ENCODE measurements around the gene TBKBP1. TPM values are rescaled to one million over a fixed set of nuclear protein-coding genes. Genes with fewer than 3 reads are reported as not detected.
"Not testable (repeated sequence)": the region's sequence is repeated elsewhere in the genome, so short reads cannot be mapped to it uniquely, and the experiment has no call there.

TBKBP1 gene
- total RNA-seq, 1 donor from 2014 or later = 3.1 TPM

DNA sequence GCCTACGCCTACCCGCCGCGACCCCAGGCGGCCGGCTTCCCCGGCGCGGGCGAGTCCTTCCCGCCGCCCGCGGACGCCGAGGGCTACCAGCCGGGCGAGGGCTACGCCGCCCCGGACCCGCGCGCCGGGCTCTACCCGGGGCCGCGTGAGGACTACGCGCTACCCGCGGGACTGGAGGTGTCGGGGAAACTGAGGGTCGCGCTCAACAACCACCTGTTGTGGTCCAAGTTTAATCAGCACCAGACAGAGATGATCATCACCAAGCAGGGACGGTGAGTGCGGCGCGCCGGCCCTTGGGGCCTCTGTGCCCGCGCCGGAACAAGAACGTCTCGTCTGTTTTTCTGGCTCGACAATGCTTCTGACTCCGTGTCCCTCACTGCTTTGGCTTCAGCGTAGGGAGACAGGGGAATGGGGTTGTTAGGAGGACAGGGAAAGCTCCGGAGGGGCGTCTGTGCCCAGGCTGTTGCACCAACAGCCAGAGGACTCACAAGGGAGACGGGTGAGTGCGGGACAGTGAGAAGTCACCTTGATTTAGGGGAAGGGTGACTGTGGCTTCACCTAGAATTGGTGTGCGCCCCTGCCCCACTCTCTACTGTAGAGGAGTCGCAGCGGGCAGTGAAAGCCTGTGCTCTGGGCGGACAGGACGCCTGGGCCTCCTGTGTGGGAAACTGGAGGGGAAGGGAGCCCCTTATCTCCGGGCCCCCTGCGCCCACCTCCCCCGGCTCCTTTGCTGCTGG lies 39.9 kb downstream of the TBKBP1 start:
- ATAC-seq = peak; percentile 13

DNA sequence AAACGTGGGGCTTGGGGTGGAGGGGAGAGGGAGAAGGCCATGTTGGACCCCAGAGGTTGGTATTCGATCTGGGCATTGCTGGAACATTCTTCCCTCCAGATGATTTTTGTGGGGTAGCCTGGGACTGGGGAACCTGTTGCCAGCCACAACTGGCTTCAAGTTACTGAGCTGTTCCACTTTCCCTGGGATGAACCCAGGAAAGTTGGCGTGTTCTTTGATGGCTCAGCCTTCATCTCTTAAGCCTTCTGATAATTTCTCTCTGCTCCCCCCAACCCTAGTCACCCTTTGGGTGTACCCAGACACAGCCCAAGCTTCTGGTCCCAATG lies 41.1 kb downstream of the TBKBP1 start:
- ATAC-seq = no peak

DNA sequence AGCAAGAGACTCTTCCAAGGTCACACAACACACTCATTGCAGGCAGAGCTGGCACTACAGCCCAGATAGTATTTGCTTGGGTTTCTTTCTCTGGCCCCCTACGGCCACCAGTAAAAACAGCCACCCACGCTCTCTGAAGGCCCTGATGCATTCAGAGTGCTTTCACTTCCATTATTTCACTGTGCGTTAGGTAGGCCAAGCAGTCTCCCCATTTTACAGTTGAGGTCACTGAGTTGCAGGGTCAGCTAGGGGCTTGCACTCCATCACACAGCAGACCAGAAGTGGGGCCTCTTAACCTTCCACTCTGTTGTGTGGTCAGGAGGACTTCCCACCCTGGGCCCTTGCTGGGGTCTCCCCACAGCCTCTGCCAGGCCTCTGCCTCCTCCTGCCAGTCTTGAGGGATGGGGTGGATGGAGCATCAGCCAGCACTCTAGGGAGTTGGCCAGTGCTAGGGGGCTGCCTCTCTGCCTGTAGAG lies 41.6 kb downstream of the TBKBP1 start:
- no peak for ATAC-seq

DNA sequence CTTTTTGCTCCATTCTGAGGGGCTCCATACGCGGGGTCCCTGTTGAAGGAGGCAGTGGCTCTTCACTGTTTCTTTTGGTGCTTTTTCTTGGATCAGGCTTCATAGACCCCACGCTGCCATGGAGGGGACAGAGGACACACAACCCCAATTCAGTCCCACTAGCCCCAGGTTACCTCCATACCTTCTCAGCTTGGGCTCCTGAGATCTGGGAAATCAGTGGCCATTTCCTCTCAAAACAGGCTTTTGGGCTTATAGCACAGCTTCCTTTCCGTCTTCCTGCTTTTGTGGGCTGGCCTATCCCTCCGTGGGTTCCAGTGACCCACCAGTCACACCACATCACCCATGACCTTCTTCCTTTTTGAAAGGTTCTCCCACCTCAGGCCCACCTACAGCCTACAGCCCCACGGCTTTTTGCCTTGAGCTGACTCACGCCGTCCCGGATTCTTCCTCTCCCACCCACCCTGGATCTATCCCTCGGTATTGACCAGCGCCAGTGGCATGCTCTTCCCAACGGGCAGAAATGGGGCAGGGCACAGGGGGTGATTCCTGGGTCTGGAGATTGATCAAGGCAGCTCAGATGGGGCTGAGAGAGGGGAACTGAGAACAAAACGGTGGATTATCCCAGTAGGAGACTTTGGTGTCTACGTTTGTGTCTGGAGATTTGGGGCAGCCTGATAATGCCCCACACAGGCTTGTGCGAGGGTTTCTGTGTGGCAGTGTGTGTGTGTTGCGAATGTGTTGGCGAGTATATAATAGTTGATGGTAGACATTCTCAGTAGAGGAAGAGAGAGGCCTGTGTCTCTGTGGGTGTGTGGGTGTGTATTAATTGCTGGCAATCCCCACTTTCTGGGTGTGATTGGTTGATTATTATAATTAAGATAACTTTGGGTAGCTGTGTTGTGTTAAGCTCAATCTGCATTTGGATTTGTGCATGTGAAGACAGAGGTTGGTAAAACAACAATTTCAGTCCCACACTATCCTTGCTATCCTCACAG lies 42.8 kb downstream of the TBKBP1 start:
- no peak for ATAC-seq

DNA sequence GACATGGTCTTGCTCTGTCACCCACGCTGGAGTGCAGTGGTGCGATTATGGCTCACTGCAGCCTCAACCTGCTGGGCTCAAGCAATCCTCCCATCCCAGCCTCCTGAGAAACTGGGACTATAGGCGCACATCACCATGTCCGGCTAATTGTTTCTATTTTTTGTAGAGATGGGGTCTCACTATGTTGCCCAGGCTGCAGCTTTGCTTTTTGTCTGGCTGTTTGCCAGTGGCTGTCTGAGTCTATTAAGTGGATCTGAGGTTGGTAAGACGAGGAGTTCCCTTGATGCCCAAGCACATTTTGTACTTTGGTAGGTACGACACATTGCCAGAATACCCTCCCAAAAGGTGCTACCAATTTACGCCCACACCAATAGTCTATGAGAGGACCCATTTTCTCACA lies 44.2 kb downstream of the TBKBP1 start:
- ATAC-seq = no peak

DNA sequence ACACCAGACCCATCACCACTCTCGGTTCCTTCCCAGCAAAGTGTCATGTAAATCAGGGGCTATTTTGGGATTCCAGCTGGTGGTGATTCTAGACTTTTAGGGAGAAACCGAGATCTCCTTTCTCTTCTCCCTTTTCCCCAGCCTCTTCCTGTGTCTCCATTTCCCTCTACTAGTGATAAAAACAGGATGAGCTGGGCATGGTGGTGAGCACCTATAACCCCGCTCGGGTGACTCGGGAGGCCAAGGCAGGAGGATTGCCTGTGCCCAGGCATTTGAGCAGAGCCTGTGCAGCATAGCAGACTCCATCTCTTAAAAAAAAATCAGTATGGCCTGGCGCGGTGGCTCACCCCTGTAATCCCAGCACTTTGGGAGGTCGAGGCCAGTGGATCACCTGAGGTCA lies 45.2 kb downstream of the TBKBP1 start:
- no peak for ATAC-seq

DNA sequence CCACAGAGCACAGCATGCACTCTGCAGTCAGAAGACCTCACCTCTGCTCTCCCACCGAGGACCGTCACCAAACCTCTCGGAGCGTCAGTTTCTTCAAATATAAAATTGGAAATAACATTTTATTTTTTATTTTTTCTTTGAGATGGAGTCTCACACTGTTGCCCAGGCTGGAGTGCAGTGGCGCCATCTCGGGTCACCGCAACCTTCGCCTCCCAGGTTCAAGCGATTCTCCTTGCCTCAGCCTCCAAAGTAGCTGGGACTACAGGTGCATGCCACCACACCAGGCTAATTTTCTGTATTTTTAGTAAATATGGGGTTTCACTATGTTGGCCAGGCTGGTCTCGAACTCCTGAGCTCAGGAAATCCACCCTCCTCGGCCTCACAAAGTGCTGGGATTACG lies 46.0 kb downstream of the TBKBP1 start:
- ATAC-seq = not testable (repeated sequence)

DNA sequence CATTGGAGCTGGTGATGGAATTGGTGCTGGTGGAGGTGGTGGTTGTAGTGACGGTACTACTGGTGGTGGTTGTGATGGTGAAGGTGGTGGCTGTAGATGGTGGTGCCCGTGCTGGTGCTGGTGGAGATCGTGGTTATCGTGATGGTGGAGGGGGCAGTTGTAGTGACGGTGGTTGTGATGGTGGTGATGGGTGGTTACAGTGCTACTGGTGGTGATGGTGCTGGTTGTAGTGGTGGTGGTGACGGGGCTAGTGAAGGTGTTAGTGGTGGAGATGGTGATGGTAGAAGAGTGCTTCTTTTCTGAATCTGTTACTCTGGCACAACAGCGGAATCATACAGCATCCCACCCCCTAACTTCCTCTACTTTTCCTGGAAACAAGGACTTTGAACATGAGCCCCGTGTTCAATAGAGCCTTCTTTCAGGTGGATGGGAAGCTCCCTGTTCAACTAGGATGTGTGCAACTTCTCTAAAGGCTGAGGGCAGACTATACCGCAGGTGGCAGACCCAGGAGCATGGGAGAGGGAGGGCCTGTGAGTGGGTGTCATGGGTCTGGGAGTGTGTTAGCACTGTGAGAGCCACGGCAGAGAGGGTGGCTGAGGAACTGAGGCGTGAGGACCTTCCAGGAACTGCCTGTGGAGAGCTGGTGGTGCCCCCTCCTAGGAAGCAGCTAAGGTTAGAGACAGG lies 47.3 kb downstream of the TBKBP1 start:
- no peak for ATAC-seq

DNA sequence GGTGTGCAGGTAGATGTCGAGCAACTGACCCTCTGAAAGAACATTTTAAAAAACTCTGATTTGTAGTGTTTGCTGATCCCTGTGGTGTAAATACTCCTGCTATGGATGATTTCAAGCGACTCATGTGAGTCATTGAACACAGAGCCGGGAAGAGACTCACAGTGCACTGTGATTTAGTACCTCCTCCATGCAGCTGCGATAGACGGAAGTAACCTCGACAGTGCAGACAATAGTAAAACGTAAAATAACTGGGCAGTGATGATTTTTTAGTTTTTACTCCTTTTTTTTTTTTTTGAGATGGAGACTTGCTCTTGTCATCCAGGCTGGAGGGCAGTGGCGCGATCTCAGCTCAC lies 47.8 kb downstream of the TBKBP1 start:
- ATAC-seq = no peak

DNA sequence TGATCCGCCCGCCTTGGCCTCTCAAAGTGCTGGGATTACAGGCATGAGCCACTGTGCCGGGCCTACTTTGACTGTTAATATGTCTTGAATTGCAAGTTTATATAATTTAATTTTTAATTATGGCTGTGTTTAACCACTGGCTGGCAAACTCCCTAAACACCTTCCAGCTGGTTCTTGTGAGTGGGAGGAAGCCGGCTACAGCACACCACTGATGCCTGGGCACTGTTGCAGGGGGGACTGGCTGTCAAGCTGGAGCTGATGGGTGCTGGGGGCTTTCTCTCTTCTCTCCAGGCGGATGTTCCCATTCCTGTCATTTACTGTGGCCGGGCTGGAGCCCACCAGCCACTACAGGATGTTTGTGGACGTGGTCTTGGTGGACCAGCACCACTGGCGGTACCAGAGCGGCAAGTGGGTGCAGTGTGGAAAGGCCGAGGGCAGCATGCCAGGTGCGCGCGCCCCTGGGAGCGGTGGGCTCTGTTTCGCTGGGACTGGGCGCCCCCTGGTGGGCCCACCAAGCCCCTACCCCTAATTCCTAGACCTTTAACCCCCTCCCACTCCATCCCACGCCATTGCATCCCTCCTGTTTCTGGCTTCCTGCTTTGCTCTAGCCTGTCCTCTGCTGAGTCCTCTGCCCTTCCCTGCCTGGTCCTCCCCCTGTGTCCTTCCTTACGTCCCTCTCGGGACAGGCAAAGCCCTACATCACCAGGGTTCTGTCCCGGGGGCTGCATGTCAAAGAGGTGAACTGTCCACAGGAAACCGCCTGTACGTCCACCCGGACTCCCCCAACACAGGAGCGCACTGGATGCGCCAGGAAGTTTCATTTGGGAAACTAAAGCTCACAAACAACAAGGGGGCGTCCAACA lies 48.6 kb downstream of the TBKBP1 start:
- ATAC-seq = peak; percentile 25

DNA sequence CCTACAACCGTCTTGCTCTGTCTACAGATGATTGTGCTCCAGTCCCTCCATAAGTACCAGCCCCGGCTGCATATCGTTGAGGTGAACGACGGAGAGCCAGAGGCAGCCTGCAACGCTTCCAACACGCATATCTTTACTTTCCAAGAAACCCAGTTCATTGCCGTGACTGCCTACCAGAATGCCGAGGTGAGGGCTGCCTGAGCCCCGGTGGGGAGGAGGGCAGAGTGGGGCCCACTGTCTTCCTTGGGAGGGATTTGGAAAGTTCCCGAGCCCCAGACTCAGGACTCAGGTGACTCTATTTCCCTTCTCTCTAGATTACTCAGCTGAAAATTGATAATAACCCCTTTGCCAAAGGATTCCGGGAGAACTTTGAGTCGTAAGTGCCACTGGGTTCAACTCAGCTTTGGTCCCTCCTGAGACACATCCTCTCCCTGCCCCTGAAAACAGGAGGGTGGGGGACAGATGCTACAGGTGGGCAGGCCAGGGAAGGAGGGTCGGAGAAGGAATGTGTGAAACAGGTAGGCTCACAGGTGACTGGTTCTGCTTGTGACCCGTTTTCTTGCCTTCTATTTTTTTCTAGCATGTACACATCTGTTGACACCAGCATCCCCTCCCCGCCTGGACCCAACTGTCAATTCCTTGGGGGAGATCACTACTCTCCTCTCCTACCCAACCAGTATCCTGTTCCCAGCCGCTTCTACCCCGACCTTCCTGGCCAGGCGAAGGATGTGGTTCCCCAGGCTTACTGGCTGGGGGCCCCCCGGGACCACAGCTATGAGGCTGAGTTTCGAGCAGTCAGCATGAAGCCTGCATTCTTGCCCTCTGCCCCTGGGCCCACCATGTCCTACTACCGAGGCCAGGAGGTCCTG lies 50.4 kb downstream of the TBKBP1 start:
- no peak for ATAC-seq

DNA sequence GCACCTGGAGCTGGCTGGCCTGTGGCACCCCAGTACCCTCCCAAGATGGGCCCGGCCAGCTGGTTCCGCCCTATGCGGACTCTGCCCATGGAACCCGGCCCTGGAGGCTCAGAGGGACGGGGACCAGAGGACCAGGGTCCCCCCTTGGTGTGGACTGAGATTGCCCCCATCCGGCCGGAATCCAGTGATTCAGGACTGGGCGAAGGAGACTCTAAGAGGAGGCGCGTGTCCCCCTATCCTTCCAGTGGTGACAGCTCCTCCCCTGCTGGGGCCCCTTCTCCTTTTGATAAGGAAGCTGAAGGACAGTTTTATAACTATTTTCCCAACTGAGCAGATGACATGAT lies 51.0 kb downstream of the TBKBP1 start:
- peak; percentile 20 for ATAC-seq

DNA sequence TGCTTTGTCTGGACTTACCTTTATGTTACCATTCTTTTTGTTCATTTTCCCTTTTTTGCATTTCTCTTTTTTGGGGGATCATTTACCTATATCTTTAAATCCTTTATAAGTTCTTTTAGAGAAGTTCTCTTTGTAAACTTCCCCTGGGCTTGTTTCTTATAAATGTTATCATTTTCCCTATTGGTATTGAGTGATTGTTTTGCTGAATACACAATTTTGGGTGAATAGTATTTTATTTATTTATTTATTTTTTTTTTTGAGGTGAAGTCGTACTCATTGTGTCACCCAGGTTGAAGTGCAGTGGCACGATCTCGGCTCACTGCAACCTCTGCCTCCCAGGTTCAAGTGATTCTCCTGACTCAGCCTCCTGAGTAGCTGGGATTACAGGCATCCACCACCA lies 57.5 kb downstream of the TBKBP1 start:
- no peak for ATAC-seq

DNA sequence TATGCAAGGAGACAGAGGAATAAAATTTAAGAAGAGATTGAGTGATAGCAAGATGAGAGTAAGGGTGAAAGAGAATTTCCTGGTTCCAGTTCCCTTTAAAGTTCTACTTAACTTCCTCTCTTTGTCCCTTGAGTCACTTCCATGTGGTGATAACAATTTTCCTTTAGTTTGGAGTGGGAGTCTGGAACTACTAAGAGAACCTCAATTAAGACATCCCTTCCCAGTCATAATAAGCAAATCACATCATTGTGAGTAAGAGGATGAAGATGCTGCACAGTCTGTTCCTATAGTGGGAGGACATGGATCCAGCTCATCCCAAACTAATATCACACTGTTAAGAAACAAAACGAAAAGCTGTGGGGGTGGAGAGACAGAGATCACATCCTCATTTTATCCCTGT lies 63.4 kb downstream of the TBKBP1 start:
- no peak for ATAC-seq

DNA sequence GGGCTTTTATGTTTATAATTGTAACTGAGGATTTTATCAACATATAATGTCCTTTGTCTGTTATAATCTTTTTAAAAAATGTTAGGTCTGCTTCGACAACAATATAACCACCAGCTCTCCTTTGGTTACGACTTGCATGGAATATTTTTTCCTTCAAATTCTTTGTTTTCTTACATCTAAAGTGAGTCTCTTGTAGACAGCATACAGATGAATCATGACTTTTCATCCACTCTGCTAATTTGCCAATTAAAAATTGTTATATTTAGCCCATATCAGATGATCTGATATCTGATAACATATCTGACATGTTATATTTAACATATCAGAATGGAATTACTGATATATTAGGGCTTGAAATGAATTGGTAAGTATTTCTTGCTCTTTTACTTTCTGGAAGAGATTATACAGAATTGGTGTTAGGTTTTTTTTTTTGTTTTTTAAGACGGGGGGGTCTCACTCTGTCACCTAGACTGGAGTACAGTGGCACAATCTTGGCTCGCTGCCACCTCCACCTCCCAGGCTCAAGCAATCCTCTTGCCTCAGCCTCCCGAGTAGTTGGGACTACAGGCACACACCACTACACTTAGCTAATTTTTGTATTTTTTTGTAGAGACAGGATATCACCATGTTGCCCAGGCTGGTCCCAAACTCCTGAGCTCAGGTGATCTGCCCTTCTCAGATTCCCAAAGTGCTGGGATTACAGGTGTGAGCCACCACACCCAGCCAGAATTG lies 66.6 kb downstream of the TBKBP1 start:
- ATAC-seq = no peak

Other genes with a start within 250 kb of the TBKBP1 start
- gene NPEPPS, start 163.1 kb upstream of the TBKBP1 start, total RNA-seq = 181 TPM
- 232 TPM for gene KPNB1, start 44.2 kb upstream of the TBKBP1 start, total RNA-seq
- gene TBX21, start 39.1 kb downstream of the TBKBP1 start, total RNA-seq = not detected
- gene OSBPL7, start 127.6 kb downstream of the TBKBP1 start, total RNA-seq = 1.8 TPM
- gene MRPL10, start 137.4 kb downstream of the TBKBP1 start, total RNA-seq = 26.7 TPM
- gene LRRC46, start 137.5 kb downstream of the TBKBP1 start, total RNA-seq = 0.28 TPM
- gene SCRN2, start 147.1 kb downstream of the TBKBP1 start, total RNA-seq = 21.2 TPM
- 5.9 TPM for gene SP6, start 157.0 kb downstream of the TBKBP1 start, total RNA-seq
- 12.7 TPM for gene SP2, start 202.1 kb downstream of the TBKBP1 start, total RNA-seq
- 33.3 TPM for gene PNPO, start 247.4 kb downstream of the TBKBP1 start, total RNA-seq